HG03439 (cell line): ENCODE measurements around the gene TM4SF20.

ENCODE experiments used
- ATAC-seq: cut with Tn5 transposase; IDR thresholded peaks from one replicate; pipeline ENCODE4 v1.9.1; 2021; ENCODE audit warnings: mild to moderate bottlenecking, moderate library complexity; ENCODE audit not compliant: unreplicated experiment

TM4SF20 gene

GRCh38 chr2:227323818-227324217 is 55.3 kb downstream of the TM4SF20 start:
- ATAC-seq: no peak

GRCh38 chr2:227322530-227323205 is 56.4 kb downstream of the TM4SF20 start:
- no peak for ATAC-seq

- no peak for ATAC-seq
Observed at GRCh38 chr2:227320305-227321094, 58.6 kb downstream of the TM4SF20 start.

GRCh38 chr2:227317834-227318233 is 61.3 kb downstream of the TM4SF20 start:
- ATAC-seq: no peak

GRCh38 chr2:227313310-227313709 is 65.8 kb downstream of the TM4SF20 start:
- ATAC-seq: no peak

GRCh38 chr2:227312579-227312978 is 66.5 kb downstream of the TM4SF20 start:
- no peak for ATAC-seq
